ENCODE data around the gene INPPL1.

GRCh38 chr11:72229336-72229924 is 4.9 kb downstream of the INPPL1 start:
- TF ChIP-seq POLR2A (IDR thresholded peaks at IDR 0.05), result no peak
- TF ChIP-seq CTCF (IDR thresholded peaks at IDR 0.05), result no peak
- no peak for TF ChIP-seq POLR2AphosphoS5 (IDR thresholded peaks at IDR 0.05)

All from gastroesophageal sphincter (tissue), 3 donors.